ENCODE data around the gene TNFAIP2. TPM values are rescaled to one million over a fixed set of nuclear protein-coding genes. Genes with fewer than 3 reads are reported as not detected.

Gene TNFAIP2
- total and polyA plus RNA-seq, 2 donors (not counting 3 experiments of a cell fraction or from before 2014, with no cell fraction given): 31.6 to 42.7 TPM

DNA sequence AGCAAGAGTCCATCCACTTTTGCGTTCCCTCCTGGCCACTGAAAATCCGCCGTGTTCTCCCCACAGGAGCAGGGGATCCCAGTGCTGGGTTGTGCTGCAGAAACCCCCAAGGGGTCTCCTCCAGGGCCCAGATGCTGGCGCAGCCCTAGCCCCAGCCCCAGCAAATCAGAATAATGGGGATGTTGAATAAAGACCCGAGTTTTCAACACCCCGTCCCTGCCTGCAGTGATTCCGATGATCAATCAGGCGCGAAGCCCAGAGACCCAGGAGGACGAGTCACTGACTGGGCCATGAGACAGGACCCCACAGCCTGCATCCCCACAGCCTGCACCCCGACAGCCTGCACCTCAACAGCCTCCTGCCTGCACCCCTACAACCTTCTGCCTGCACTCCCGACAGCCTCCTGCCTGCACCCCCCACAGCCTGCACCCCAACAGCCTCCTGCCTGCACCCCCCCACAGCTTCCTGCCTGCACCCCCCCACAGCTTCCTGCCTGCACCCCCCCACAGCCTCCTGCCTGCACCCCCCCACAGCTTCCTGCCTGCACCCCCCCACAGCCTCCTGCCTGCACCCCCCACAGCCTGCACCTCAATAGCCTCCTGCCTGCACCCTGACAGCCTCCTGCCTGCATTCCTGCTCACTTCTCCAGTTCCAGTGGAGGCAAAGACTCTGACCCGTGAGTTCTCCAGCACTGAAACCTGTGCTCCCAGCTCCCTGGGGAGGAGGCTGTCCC is 37.2 kb downstream of the TNFAIP2 start:
- intact Hi-C loops (cut with micrococcal nuclease): no loop called here
- no TSS peak for BruUV-seq (replicated peaks)
- Histone ChIP-seq H3K4me3 (replicated peaks in 1 of 3; ENCODE audit: insufficient read depth in 1 of 3, low read depth in 1 of 3, low read length in 3 of 3) (no peak overlapping the region), H3K4me1 (ENCODE audit: control insufficient read depth, extremely low read depth, insufficient read depth, low read length) (no peaks in the 10 kb centered on the region), H3K36me3 (ENCODE audit: control insufficient read depth in 2 of 2, extremely low read depth in 1 of 2, insufficient read depth in 2 of 2, low read length in 2 of 2) (no peaks in the 10 kb centered on the region), H3K9me1 (replicated peaks; ENCODE audit: control insufficient read depth, extremely low read depth, insufficient read depth, low read length) (no peaks in the 10 kb centered on the region), H2AFZ (ENCODE audit: low read depth, low read length) (no peak overlapping the region), H3K79me2 (ENCODE audit: control insufficient read depth, insufficient read depth, low read length) (no peaks in the 10 kb centered on the region), H4K20me1 (replicated peaks; ENCODE audit: control insufficient read depth, extremely low read depth, insufficient read depth, low read length) (no peaks in the 10 kb centered on the region), H3K9me3 (replicated peaks; ENCODE audit: control insufficient read depth, insufficient read depth, low read length) (no peaks in the 10 kb centered on the region), H3K27ac (ENCODE audit: insufficient read depth, low read depth, low read length) (no peak overlapping the region), H3K4me2 (ENCODE audit: insufficient read depth, low read length) (no peak overlapping the region), H3K27me3 (ENCODE audit: control insufficient read depth in 2 of 2, insufficient read depth in 2 of 2, low read length in 2 of 2) (peaks cover 12 to 14% of the 10 kb centered on the region in 2 experiments), H3K9ac (replicated peaks; ENCODE audit: extremely low read depth, insufficient read depth, low read length) (no peak overlapping the region)
- no peak for DNase-seq (ENCODE audit: low read depth, low spot score)
- TF ChIP-seq FOS (IDR thresholded peaks at IDR 0.05; ENCODE audit: borderline replicate concordance, insufficient read depth, low read length): no peak
- no peak for TF ChIP-seq GATA2 (IDR thresholded peaks at IDR 0.05; ENCODE audit: insufficient read depth, insufficient read length, low read depth, low read length)
- TF ChIP-seq EZH2 (IDR thresholded peaks at IDR 0.05; ENCODE audit: borderline replicate concordance, low read depth, low read length, severe bottlenecking): no peak
- TF ChIP-seq, protein P1, sequence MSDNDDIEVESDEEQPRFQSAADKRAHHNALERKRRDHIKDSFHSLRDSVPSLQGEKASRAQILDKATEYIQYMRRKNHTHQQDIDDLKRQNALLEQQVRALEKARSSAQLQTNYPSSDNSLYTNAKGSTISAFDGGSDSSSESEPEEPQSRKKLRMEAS (IDR thresholded peaks at IDR 0.05; ENCODE audit: insufficient read depth, insufficient read length): no peak
- dilution Hi-C loops (cut with MboI; ENCODE audit: extremely low pct_ligation_motif_present, low sequenced_read_pairs): no loop called here
- FAIRE-seq: no peak
- ChIA-PET CTCF (interaction anchor here (1.4 to 3.8 kb wide), 2 partner anchors 55 kb away, joined by 10 to 18 read pairs; no protein-coding TSS in a partner anchor), POLR2A (no interaction called here)

DNA sequence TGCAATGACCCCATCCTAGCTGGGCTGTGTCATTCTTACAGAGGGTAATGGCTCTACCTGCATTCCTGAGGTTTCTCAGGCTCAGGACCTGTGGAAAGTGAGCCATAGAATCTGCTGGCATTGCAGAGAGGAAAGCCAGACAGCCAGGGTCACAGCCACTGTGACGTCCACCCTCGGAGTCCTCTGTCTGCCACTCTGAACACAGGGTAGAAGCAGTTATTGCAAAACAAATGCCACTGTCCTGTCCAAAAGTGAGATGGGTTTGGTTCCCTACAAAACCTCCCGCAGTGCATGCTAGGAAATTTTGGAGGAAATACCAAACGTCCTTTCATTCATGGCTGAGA is 37.8 kb downstream of the TNFAIP2 start:
- DNase-seq (ENCODE audit: low read depth, low spot score) (no peak), FAIRE-seq (no peak)
- H3K4me2 ChIP-seq (ENCODE audit: insufficient read depth, low read length): no peak overlapping the region
- no peaks in the 10 kb centered on the region for H3K9me1 ChIP-seq (replicated peaks; ENCODE audit: control insufficient read depth, extremely low read depth, insufficient read depth, low read length)
- dilution Hi-C loops (cut with MboI; ENCODE audit: extremely low pct_ligation_motif_present, low sequenced_read_pairs): no loop called here
- ChIA-PET CTCF (interaction anchor here (1.4 kb wide), 1 partner anchor 56 kb away, joined by 10 read pairs; no protein-coding TSS in a partner anchor), POLR2A (no interaction called here)
- H3K79me2 ChIP-seq (ENCODE audit: control insufficient read depth, insufficient read depth, low read length): no peaks in the 10 kb centered on the region
- TF ChIP-seq POLR2AphosphoS5 (IDR thresholded peaks at IDR 0.05; ENCODE audit: insufficient read depth, low read depth, low read length): no peak
- TF ChIP-seq POLR2A (IDR thresholded peaks at IDR 0.05; ENCODE audit: low read depth, low read length): no peak
- no peak for TF ChIP-seq JUN (IDR thresholded peaks at IDR 0.05; ENCODE audit: borderline replicate concordance, insufficient read depth, insufficient read length, low read depth)
- TF ChIP-seq MYC (IDR thresholded peaks at IDR 0.05; ENCODE audit: low read depth, low read length): no peak
- TF ChIP-seq, protein P2, sequence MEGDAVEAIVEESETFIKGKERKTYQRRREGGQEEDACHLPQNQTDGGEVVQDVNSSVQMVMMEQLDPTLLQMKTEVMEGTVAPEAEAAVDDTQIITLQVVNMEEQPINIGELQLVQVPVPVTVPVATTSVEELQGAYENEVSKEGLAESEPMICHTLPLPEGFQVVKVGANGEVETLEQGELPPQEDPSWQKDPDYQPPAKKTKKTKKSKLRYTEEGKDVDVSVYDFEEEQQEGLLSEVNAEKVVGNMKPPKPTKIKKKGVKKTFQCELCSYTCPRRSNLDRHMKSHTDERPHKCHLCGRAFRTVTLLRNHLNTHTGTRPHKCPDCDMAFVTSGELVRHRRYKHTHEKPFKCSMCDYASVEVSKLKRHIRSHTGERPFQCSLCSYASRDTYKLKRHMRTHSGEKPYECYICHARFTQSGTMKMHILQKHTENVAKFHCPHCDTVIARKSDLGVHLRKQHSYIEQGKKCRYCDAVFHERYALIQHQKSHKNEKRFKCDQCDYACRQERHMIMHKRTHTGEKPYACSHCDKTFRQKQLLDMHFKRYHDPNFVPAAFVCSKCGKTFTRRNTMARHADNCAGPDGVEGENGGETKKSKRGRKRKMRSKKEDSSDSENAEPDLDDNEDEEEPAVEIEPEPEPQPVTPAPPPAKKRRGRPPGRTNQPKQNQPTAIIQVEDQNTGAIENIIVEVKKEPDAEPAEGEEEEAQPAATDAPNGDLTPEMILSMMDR (IDR thresholded peaks at IDR 0.05; ENCODE audit: extremely low read depth in 1 of 2, insufficient read depth in 1 of 2, low read depth in 1 of 2, low read length in 2 of 2): no peak
- no peak for TF ChIP-seq GATA2 (IDR thresholded peaks at IDR 0.05; ENCODE audit: insufficient read depth, insufficient read length, low read depth, low read length)
- TF ChIP-seq FOS (IDR thresholded peaks at IDR 0.05; ENCODE audit: borderline replicate concordance, insufficient read depth, low read length): no peak
- no peak for TF ChIP-seq EZH2 (IDR thresholded peaks at IDR 0.05; ENCODE audit: borderline replicate concordance, low read depth, low read length, severe bottlenecking)
- TF ChIP-seq, protein P1 (IDR thresholded peaks at IDR 0.05; ENCODE audit: insufficient read depth, insufficient read length): no peak
- no peaks in the 10 kb centered on the region for H3K4me1 ChIP-seq (ENCODE audit: control insufficient read depth, extremely low read depth, insufficient read depth, low read length)
- peaks cover 14 to 17% of the 10 kb centered on the region in 2 experiments for H3K27me3 ChIP-seq (ENCODE audit: control insufficient read depth in 2 of 2, insufficient read depth in 2 of 2, low read length in 2 of 2)
- H3K27ac ChIP-seq (ENCODE audit: insufficient read depth, low read depth, low read length): no peak overlapping the region
- H3K4me3 ChIP-seq (replicated peaks in 1 of 3; ENCODE audit: insufficient read depth in 1 of 3, low read depth in 1 of 3, low read length in 3 of 3): no peak overlapping the region
- no peak overlapping the region for H3K9ac ChIP-seq (replicated peaks; ENCODE audit: extremely low read depth, insufficient read depth, low read length)
- no peaks in the 10 kb centered on the region for H3K9me3 ChIP-seq (replicated peaks; ENCODE audit: control insufficient read depth, insufficient read depth, low read length)
- BruUV-seq (replicated peaks): no TSS peak
- no peaks in the 10 kb centered on the region for H4K20me1 ChIP-seq (replicated peaks; ENCODE audit: control insufficient read depth, extremely low read depth, insufficient read depth, low read length)
- H2AFZ ChIP-seq (ENCODE audit: low read depth, low read length): no peak overlapping the region
- no peaks in the 10 kb centered on the region for H3K36me3 ChIP-seq (ENCODE audit: control insufficient read depth in 2 of 2, extremely low read depth in 1 of 2, insufficient read depth in 2 of 2, low read length in 2 of 2)
- intact Hi-C loops (cut with micrococcal nuclease): no loop called here
